ENCODE measurements around the gene CSTB.

Gene CSTB

DNA sequence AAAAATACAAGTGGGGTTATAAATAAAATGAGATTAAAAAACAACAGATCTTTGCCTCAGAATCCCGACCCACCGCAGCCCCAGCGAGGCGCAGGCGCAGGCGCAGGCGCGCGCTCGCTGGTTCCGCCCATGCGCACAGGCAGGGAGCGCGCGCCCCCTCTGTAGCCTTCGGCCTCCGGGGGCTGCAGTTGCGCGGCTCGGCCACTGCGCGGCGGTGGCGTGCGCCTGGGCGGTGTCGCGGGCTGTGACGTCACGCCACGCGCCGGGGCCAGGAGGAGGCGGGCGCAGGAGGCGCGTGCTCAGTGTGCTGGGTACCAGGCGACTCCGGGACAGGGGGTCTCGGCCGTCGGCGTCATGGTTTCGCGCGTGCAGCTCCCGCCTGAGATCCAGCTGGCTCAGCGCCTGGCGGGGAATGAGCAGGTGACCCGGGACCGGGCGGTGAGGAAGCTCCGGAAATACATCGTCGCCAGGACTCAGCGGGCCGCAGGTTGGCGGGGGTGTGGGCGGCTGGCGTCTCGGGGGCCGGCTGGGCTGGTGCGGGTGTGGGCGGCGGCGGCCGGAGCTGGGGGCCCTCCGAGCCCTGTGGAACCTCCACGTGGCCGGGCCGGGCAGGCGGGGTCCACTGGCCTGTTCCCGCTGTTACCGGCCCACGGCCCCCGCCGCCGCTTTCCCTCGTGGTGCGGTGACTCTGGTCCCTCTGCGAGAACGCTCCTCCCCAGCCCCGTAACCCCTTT lies 13.3 kb upstream of the CSTB start, which contains the start of gene RRP1:
TSS of gene RRP1 (plus strand) at position 302 of the 734 bp plus-strand sequence. CDS start at position 355, 53 bp downstream.
- peak; percentile 91 for DNase-seq

DNA sequence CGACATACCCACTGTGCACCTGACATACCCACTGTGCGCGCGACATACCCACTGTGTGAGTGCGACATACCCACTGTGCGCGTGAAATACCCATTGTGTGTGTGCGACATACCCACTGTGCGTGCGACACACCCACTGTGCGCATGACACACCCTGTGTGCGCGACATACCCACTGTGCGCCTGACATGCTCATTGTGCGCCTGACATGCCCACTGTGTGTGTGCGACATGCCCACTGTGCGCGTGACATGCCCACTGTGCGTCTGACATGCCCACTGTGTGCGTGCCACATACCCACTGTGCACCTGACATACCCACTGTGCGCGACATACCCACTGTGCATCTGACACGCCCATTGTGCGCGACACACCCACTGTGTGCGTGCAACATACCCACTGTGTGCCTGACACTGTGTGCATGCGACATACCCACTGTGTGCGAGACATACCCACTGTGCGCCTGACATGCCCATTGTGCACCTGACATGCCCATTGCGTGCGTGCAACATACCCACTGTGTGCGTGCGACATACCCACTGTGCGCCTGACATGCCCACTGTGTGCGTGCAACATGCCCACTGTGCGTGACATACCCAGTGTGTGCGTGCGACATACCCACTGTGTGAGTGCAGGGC lies 10.8 kb upstream of the CSTB start:
- no peak for DNase-seq

GRCh38 chr21:43786300-43786806 lies 10.2 kb upstream of the CSTB start:
- no peak for DNase-seq

GRCh38 chr21:43785134-43785533 lies 9.0 kb upstream of the CSTB start:
- no peak for DNase-seq

DNA sequence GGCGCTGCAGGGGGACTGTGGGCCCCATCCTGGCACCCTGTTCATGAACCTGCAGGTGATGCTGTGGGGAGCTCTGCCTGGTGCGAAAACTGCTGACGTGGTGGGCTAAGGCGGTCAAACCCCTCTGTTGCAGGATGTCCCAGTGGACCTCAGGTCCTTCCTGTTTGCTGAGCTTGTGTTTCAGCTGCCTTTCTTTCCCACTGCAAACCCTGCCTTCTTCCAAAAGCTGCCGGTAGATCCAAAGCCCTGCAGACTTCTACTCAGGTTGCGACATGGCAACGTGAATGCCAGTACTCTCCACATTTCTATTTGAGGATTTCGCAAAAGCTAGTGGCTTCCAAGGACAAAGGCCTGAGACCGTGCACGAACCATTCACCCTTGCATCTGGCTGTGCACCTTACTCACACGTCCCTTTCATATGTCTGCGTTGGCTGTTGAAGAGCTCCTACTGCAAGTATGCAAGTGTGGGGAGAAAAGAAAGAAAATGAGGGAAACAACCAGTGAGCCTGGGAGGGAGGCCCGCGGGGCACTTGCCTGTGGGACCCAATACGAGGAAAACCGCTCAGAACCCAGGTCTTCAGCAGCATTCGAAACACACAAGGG lies 7.1 kb upstream of the CSTB start:
- DNase-seq, result no peak

GRCh38 chr21:43782431-43783097 lies 6.5 kb upstream of the CSTB start:
- DNase-seq, result no peak

DNA sequence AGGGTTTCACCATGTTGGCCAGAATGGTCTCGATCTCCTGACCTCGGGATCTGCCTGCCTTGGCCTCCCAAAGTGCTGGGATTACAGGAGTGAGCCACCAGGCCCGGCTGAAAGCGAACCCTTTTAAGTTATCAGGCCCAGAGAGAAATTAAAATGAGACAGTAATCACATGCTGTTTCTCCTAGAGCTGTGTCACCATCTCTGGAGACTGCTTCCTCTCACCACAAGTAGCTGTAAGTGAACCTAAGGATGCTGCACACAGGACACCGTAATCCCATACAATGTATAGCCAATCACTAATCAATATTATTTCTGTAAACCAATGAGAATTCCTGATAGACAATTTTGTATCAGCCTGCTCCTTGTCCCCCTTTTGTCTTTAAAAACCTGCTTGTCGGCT lies 5.7 kb upstream of the CSTB start:
- no peak for DNase-seq

DNA sequence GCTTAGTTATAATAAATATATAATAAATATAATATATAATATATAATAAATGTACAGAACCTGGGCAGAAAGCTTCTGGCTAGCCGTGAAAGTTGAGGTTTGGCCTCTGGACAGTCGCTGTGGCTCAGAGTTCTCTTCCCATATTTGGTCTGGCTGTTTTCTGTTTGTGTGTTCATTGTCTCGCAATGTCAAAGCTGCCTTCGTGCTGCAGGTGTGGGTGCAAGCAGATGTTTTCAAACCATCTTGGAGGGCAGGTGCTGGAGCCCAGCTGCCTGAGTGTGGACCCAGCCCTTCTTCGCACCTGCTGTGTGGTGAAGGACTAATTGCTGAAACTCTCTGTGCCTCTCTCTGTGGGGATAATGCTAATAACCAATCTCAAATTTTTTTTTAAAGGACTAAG lies 3.6 kb upstream of the CSTB start:
- no peak for DNase-seq

- DNase-seq, result no peak
These were observed 2.6 kb upstream of the CSTB start for GRCh38 chr21:43778469-43779335.

GRCh38 chr21:43777953-43778352 lies 1.8 kb upstream of the CSTB start:
- no peak for DNase-seq

DNA sequence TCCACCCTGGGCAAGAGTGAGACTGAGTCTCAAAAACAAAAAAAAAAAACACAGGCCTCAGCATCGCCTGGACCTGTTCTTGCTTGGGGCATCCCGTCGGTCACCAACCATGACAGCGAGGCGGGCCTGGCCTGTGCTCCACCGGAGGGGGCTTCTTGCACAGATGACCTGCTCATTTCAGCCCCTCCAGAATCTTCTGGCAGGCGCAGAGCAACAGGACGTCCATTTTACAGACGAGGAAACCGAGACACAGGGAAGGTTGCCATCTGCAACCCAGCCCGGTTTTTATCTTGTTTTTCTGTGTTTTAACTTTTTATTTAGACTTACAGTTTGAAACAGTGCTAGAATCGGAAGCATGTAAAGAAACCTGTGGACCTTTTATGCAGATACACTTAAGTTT lies 918 bp downstream of the CSTB start:
- DNase-seq, result no peak

DNA sequence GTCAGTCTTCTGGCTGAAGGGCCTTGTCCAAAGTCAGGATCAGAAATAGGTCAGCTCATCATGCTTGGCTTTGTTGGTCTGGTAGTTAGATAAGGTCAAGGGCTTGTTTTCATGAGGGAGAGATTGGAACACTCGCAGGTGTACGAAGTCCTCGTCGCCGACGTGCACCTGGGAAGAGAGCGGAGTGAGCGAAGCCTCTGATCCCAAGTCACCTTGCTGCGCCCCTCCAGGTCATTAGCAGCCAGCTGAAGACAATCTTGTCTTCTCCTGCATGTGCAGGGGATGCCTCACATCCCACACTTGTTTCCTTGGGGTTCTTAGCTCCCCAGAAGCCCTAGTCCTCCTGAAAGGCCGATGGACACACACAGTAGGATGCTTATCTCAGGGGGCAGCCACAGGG lies 1.9 kb downstream of the CSTB start:
- DNase-seq, result no peak

- no peak for DNase-seq
These were observed 3.7 kb downstream of the CSTB start for GRCh38 chr21:43772425-43772821.

GRCh38 chr21:43771698-43772424 lies 4.2 kb downstream of the CSTB start:
- DNase-seq, result no peak

GRCh38 chr21:43771199-43771675 lies 4.9 kb downstream of the CSTB start:
- no peak for DNase-seq

DNA sequence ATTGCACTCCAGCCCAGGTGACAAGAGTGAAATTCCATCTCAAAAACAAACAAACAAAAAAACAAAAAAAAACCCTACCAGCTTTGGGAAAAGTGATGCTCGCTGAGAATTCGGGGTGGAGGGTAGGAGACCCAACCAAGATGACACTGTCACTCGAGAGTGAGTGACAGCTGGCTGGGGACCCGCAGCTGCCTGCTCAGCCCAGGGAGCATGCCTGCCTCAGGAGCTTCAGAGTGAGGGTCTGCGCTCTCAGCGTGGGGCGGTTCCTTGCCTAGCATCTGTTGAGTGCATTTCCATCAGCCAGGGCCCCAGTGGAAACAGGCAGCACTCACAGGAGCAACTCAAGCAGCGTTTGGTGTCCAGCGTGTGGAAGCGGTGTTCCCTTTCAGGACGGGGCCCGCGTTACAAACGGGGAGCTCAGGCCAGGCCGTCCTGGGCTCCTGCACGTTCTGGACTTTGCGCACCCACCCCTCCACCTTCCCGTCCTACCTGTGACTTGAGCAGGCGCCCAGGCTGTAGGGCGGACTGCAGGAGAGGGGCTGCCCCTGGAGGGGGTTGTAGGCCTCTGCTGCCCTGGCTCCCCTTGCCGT lies 5.9 kb downstream of the CSTB start:
- no peak for DNase-seq

- no peak for DNase-seq
These were observed 6.7 kb downstream of the CSTB start for GRCh38 chr21:43769325-43769958.

DNA sequence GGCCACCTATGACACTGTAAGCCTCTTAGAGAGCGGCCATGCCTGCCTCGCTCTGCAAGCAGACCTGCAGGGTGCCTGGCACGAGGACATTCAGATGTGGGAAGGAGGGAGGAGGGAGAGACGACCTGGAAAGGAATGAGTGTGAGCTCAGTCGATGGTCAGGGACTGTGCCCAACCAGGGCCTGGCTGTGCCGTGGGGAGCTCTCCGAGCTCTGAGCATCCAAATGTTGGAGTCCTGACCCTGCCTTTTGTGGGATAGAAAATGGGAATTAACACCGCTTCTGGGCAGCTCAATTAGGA lies 7.3 kb downstream of the CSTB start:
- no peak for DNase-seq

DNA sequence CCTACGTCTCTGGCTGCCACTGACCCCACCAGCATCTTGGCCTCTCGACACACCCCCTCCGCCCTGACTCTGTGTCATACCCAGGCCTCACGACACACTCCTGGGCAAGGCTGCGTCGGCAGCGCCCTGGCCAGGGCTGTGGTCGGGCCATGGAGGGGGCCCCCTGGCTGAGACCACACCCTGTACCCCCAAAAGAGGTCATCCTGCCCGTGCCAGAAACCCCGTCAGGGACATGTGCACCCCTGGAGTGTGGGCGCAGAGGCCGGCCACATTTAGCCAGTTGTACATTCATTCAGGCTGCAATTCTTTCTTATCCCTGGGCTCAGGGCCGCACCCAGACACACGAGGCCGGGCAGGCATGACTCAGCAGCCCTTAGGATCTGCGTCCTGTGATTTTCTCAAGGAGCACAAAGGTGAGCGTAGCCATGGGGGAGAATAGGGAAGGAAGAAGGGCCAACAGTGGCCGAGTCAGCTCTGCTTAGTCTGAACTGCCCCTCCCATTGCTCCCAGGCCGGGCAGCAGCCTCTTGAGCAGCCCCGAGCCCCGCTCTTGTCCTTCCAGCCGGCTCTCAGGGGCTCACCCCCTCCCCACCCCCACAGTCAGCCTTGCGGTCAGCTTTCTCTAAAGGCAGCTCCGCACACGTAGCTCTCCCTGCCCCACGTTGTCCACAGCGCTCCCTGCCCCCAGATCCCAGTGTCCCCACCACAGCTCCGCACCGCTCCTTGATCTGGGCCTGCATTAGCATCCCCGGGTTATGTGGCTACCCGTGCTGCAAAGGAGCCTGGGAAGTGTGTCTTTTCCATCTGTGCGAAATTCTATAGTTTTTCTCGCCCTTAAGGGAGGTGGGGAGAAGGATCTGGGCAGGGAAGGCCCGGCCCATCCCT lies 7.9 kb downstream of the CSTB start:
- DNase-seq, result no peak

- DNase-seq, result no peak
These were observed 8.6 kb downstream of the CSTB start for GRCh38 chr21:43767498-43767983.

All from activated T-cell treated with anti-CD3 and anti-CD28 coated beads for 4 hours (primary cell).